ENCODE measurements around the gene KPNA6.

KPNA6 gene

DNA sequence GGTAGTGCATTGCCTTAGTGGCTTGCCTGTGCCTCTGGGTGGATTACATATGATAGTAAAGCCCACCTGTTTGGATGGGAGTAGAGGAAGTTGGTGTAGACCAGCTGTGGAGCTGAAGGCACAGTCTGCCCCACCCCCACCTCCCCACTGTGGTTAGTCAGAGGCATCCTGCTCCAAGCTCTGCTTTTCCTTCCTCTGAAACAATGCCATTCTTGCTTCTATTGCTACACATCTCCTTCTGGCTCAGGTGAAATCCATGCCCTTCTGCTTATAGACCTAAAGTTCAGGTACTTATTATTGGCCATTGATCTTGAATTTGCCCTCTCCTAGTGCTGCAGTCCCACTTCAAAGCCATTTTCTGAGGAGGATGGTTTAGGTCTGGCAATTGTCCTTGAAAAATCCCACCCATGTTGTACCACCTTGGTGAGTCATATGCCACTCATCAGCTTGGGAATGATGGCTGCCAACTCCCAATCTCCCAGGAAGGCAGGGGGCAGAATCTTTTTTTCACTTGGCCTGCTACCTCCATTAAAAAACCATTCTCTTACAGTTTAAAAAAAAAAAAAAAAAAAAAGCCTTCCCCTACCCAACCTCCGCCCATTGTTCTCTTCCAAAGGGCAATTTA lies 64.9 kb downstream of the KPNA6 start:
- no peak overlapping the region for H3K4me3 ChIP-seq (ENCODE audit: low read depth, low read length)
- DNase-seq (ENCODE audit: low read depth), result no peak
- TF ChIP-seq, protein P1, sequence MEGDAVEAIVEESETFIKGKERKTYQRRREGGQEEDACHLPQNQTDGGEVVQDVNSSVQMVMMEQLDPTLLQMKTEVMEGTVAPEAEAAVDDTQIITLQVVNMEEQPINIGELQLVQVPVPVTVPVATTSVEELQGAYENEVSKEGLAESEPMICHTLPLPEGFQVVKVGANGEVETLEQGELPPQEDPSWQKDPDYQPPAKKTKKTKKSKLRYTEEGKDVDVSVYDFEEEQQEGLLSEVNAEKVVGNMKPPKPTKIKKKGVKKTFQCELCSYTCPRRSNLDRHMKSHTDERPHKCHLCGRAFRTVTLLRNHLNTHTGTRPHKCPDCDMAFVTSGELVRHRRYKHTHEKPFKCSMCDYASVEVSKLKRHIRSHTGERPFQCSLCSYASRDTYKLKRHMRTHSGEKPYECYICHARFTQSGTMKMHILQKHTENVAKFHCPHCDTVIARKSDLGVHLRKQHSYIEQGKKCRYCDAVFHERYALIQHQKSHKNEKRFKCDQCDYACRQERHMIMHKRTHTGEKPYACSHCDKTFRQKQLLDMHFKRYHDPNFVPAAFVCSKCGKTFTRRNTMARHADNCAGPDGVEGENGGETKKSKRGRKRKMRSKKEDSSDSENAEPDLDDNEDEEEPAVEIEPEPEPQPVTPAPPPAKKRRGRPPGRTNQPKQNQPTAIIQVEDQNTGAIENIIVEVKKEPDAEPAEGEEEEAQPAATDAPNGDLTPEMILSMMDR (IDR thresholded peaks at IDR 0.05; ENCODE audit: low read depth, low read length, missing control alignments), result no peak

DNA sequence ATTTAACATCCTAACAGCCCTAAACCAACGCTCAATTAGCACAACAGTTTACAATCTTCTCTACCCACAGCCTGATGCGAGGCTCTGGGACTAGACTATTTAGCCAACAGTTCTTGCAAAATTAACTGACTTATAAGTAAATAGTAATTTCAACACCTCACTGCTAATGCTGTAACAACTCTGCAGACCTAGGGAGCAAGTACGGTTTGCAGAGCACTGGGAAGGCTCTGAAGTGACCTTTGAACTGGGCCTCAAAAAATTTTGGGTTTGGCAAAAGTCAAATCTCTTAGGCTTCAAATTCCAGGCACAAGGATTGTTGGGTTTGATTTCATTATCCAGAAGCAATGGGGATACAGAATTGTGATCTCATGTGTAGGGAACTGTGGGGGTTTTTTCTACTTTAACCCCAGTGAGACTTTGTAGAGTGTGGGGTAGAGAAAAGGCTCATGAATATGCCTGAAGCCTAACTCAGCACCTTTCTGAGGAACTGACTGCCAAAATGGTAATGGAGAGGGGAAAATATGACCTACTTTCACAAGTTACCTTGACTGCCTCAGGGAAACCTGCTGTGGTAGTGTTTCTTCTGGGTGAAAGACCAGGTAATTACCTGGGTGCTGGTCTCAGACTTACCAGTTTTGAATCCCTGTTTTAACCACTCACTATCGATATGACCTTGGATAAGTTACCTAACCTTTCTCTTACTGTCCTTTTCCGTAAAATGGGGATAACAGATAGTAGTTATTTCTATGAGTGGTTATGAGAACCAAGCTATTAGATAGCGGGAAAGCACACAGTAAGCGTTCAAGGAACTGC lies 70.7 kb downstream of the KPNA6 start:
- TF ChIP-seq, protein P1 (IDR thresholded peaks at IDR 0.05; ENCODE audit: low read depth, low read length, missing control alignments), result no peak
- peak overlapping the region; percentile 84; the same call in 1 of the 2 replicates for H3K4me3 ChIP-seq (ENCODE audit: low read depth, low read length)
- no peak for DNase-seq (ENCODE audit: low read depth)

DNA sequence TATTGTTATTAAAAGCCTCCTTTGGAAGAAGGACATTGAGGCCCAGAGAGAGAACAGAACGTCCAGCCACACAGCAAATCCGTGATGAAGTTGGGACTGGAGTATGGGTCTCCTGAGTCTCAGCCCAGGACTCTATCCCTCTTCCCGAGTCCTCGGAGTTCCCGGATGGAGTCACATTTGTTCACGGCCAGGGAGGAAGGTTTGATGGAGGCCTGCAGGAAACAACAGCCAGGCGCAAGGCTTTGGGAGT lies 71.3 kb downstream of the KPNA6 start:
- TF ChIP-seq, protein P1 (IDR thresholded peaks at IDR 0.05; ENCODE audit: low read depth, low read length, missing control alignments), result no peak
- DNase-seq (ENCODE audit: low read depth), result no peak
- peak overlapping the region; percentile 84 for H3K4me3 ChIP-seq (ENCODE audit: low read depth, low read length)

DNA sequence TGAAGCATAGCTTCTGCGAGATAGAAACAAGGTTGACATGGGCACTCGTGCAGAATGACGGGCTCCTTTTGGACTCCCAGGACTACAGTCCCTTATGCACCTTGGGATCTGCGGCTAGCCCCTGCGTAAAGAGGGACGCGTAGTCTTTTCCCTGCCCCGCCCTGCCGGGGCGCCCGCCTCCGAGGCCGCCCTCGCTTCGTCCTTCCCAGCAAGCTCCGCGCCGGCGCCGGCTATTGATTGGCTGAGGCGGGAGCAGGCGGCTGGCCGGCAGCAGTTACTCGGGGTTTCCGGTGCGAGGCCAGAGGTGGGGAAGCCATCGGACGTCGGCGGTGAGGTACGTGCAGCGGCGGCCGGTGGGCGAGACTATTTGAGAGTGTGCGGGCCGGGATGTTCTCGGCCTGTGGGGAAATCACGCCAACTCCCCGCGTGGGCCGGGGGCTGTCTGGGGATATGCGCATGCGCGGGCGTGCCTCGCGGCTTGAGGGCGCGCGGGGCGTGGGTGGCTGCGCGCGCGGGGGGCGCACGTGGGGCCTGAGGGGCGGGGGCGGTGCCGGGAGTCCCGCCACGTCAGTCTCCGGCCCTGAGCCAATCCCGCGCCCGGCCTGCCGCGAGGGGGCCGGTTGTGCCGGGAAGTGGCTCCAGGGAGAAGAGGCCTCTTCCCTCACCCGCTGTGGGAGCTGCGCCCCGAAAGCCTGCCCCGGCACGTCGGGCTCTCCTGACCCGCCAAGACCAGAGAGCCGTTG lies 71.8 kb downstream of the KPNA6 start, which contains the start of gene TXLNA:
TXLNA (plus strand) TSS at position 233 of the 743 bp plus-strand sequence. CDS start 671 bp downstream, outside the sequence.
- DNase-seq (ENCODE audit: low read depth), result peak; percentile 72
- peak within 1 kb of the TSS; percentile 84 for H3K4me3 ChIP-seq (ENCODE audit: low read depth, low read length)
- TF ChIP-seq, protein P1 (IDR thresholded peaks at IDR 0.05; ENCODE audit: low read depth, low read length, missing control alignments), result no peak

DNA sequence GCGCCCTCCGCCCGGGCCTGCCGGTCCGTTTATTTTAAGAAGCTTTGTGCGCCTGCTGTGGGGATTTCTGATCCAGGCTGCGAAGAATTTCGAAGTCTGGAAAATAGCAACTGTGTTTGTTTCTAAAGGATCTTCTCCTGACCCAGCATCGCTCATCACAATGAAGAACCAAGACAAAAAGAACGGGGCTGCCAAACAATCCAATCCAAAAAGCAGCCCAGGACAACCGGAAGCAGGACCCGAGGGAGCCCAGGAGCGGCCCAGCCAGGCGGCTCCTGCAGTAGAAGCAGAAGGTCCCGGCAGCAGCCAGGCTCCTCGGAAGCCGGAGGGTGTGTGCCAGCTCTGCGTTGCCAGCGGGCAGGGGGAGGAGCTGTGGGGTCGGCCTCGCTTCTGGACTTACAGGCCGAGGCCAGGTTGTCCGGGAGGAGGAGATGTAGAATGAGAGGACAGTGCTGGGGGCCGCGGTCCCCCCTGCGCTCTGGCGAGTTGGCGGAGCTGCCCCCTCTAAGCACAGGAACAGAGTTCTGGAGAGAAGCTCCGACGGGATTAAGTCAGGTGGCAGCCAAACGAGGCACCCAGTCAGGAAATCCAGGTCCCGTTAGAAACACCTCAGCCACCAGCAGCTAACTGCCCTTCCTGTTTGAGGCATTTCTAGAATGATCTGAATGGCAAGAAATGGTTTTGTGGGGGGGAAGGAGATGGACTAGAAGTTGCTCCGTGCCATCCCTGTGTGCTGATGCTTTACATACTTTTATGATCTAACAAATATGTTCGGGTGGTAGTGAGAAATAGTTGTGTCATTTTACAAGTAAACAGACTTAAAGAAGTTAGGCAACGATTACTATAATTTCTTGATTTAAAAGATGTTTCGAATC lies 72.6 kb downstream of the KPNA6 start:
- DNase-seq (ENCODE audit: low read depth), result no peak
- TF ChIP-seq, protein P1 (IDR thresholded peaks at IDR 0.05; ENCODE audit: low read depth, low read length, missing control alignments), result no peak
- H3K4me3 ChIP-seq (ENCODE audit: low read depth, low read length), result peak overlapping the region; percentile 84

DNA sequence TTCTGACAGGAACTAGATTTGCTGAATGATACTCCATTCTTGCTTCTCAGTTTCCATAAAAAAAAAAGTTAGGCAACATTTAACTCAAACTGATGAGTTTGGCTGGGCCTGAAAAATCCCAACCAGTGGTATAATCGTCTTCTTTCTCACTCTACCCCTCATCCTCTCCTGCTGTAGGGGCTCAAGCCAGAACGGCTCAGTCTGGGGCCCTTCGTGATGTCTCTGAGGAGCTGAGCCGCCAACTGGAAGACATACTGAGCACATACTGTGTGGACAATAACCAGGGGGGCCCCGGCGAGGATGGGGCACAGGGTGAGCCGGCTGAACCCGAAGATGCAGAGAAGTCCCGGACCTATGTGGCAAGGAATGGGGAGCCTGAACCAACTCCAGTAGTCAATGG lies 73.2 kb downstream of the KPNA6 start:
- peak overlapping the region; percentile 84 for H3K4me3 ChIP-seq (ENCODE audit: low read depth, low read length)
- no peak for DNase-seq (ENCODE audit: low read depth)
- TF ChIP-seq, protein P1 (IDR thresholded peaks at IDR 0.05; ENCODE audit: low read depth, low read length, missing control alignments), result no peak

All from GM12864 (cell line).